Urothelium cell line (cell line): ENCODE results near the gene MAPK8IP2.
A peak's percentile ranks its signal among the peaks of the same experiment; 100 is the strongest.
"Not testable (repeated sequence)": the region's sequence is repeated elsewhere in the genome, so short reads cannot be mapped to it uniquely, and the experiment has no call there.

Source experiments
- DNase-seq: peaks from one replicate; pipeline ENCODE4 v3.0.0; 2011; ENCODE audit warnings: low spot score, mixed read lengths
- FAIRE-seq: peaks from 2 replicates; lab custom pipeline; 2011; peaks lifted over from hg19 to GRCh38; lab: Jason Lieb, UNC

Gene MAPK8IP2

GRCh38 chr22:50611341-50612060 is 10.9 kb downstream of the MAPK8IP2 start:
- FAIRE-seq (no peak), DNase-seq (no peak)

- DNase-seq: no peak
- no peak for FAIRE-seq
Measured at GRCh38 chr22:50612168-50612527, 11.6 kb downstream of the MAPK8IP2 start.

- FAIRE-seq (no peak), DNase-seq (peak; percentile 37)
Measured at GRCh38 chr22:50612528-50613221, 12.1 kb downstream of the MAPK8IP2 start.

- DNase-seq (no peak), FAIRE-seq (no peak)
Measured at GRCh38 chr22:50613291-50613981, 12.8 kb downstream of the MAPK8IP2 start.

GRCh38 chr22:50614296-50614695 is 13.7 kb downstream of the MAPK8IP2 start:
- DNase-seq, FAIRE-seq: not testable (repeated sequence)

GRCh38 chr22:50620593-50621355 is 20.2 kb downstream of the MAPK8IP2 start:
- DNase-seq (peak; percentile 82), FAIRE-seq (peak; percentile 89)

GRCh38 chr22:50621356-50621880 is 20.8 kb downstream of the MAPK8IP2 start:
- FAIRE-seq: peak; percentile 13
- no peak for DNase-seq

- DNase-seq (no peak), FAIRE-seq (no peak)
Measured at GRCh38 chr22:50621948-50622722, 21.5 kb downstream of the MAPK8IP2 start.

- no peak for FAIRE-seq
- DNase-seq: no peak
Measured at GRCh38 chr22:50622723-50623327, 22.2 kb downstream of the MAPK8IP2 start.

- DNase-seq: no peak
- FAIRE-seq: no peak
Measured at GRCh38 chr22:50624347-50625130, 23.9 kb downstream of the MAPK8IP2 start.

GRCh38 chr22:50625131-50625567 is 24.6 kb downstream of the MAPK8IP2 start:
- DNase-seq: no peak

GRCh38 chr22:50625568-50626313 is 25.1 kb downstream of the MAPK8IP2 start:
- FAIRE-seq (no peak), DNase-seq (no peak)

More at GRCh38 chr22:50625131-50625567, 24.6 kb downstream of the MAPK8IP2 start:
- FAIRE-seq: no peak

- FAIRE-seq (no peak), DNase-seq (no peak)
Measured at GRCh38 chr22:50626314-50626849, 25.8 kb downstream of the MAPK8IP2 start.

GRCh38 chr22:50626850-50627641 is 26.5 kb downstream of the MAPK8IP2 start:
- no peak for FAIRE-seq
- no peak for DNase-seq

- DNase-seq: peak; percentile 94
- FAIRE-seq: peak; percentile 65
Measured at GRCh38 chr22:50627642-50628542, 27.3 kb downstream of the MAPK8IP2 start, which contains the start of gene ARSA. ARSA (minus strand) TSS chr22:50628152; CDS start chr22:50627779, 373 bp downstream.
